ENCODE data around the gene HOXA4.

HOXA4 gene

DNA sequence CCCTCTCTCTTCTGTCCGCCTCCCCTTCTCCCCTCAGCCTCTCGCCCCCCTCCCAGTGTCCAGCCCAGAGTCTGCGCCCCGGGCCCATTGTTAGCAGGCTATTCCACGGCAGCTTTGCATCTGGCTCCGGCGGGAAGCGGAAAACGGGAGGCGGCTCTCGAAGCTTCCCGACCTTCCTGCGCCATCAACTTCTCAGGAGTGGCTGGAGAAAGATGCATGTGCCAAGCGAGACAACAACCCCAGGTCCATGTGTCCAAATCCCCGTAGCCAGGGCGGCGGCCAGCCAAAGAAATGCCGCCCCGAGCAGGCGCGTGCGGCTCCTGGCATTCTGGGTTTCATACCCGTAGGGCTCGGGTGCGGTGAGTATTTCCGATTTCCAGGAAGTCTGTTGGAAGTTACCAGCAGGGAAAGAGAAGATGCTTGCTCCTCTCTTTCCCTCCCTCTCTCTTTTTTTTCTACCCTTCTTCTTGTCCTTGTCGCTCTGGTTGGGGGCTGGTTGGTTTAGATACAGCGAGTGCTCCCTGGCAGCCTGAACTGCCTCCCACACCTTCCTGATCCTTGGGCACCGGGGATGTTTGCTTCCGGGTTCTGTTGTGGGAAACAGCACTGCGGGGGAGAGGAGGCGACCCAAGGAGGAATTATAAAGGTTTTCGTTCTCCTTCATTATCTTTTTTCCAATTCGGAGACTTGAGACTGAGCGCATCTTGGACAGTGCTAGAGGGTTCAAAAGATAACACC is 26.9 kb downstream of the HOXA4 start:
- H3K27ac ChIP-seq (ENCODE audit: low read length, poor library complexity, severe bottlenecking), result peak overlapping the region; percentile 90
- under 1% methylated on average over 27 of the region's 35 CpGs for WGBS

DNA sequence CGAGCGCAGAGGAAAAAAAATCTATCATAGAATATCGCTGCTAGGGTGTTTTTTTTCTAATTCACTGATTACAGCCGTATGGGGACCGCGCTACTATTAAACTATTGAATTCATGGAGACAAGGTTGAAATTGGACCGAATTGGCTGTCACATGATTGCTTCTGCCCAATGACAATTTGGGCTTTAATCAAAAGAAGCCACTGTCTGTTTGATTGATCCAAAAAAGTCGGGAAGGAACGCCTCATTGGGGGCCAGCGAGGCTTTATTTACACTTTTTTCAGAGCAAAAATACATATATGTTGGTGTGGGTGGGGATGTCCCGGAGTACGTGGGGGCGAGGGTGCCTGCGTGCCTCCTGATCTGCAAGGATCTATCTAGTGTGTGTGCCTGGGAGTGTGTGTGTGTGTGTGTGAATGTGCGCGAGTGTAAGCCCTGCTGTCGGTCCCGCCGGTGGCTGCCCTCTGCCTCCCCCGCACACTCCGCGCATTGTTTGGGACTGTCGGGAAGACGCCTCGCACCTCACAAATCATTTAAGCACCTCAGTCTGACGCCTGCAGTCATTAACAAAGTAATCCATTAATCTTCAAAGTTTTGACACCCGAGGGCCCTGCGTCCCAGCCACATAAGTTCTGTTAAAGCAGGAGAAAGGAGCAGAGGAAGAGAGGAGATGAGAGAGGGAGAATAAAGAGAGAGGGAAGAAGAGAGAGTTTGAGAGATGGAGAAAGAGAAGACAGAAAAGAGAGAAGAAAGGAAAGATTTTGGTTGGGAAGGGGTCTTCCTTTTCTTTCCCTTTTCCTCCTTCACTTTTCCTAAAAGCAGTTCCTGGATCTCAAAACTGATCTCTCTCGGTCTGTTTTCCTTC is 27.7 kb downstream of the HOXA4 start, which contains the start of gene HOXA2:
Gene HOXA2, minus strand, starts transcription at position 103 of the 862 bp plus-strand sequence. CDS start 183 bp downstream, outside the sequence.
- Histone ChIP-seq H3K4me3 (ENCODE audit: insufficient read depth in 1 of 2, low read depth in 1 of 2, low read length in 2 of 2) (peak within 1 kb of the TSS; percentile 64 to 69), H3K27ac (ENCODE audit: low read length, poor library complexity, severe bottlenecking) (peak within 1 kb of the TSS; percentile 92)
- peak; percentile 50 for DNase-seq

More for the DNA sequence above, 26.9 kb downstream of the HOXA4 start:
- Histone ChIP-seq H4K91ac (ENCODE audit: low read length) (peak overlapping the region; percentile 48), H3K27me3 (ENCODE audit: control insufficient read depth in 1 of 2, insufficient read depth in 1 of 2, low read length in 2 of 2) (no peaks in the 10 kb centered on the region), H2BK120ac (ENCODE audit: low read depth, low read length) (no peak overlapping the region), H3K9ac (ENCODE audit: low read length) (peak overlapping the region; percentile 96), H3K4me2 (ENCODE audit: low read length, poor library complexity, severe bottlenecking) (peak overlapping the region; percentile 92), H3K14ac (ENCODE audit: low read length in 2 of 2) (peak overlapping the region in 1 of 2 experiments; percentile 15), H4K8ac (ENCODE audit: low read length) (peak overlapping the region; percentile 29), H3K36me3 (ENCODE audit: control insufficient read depth in 1 of 2, insufficient read depth in 2 of 2, low read depth in 1 of 2, low read length in 2 of 2) (peaks cover 7 to 22% of the 10 kb centered on the region in 2 experiments), H2BK15ac (ENCODE audit: low read depth, poor library complexity, severe bottlenecking) (no peak overlapping the region), H2AK5ac (ENCODE audit: low read length, severe bottlenecking) (peak overlapping the region; percentile 53), H3K18ac (ENCODE audit: low read depth in 1 of 2, low read length in 2 of 2) (peak overlapping the region in 1 of 2 experiments; percentile 87), H3K4me1 (ENCODE audit: control insufficient read depth, insufficient read depth, low read depth, low read length) (peaks cover 22% of the 10 kb centered on the region), H3K23ac (ENCODE audit: low read length in 2 of 2) (peak overlapping the region in 1 of 2 experiments; percentile 52), H2AFZ (ENCODE audit: low read depth, low read length) (no peak overlapping the region), H2BK12ac (ENCODE audit: low read length in 2 of 2) (peak overlapping the region in 1 of 2 experiments; percentile 84), H3K9me3 (ENCODE audit: control insufficient read depth, low read length) (no peaks in the 10 kb centered on the region), H2BK5ac (ENCODE audit: low read depth, low read length, poor library complexity, severe bottlenecking) (peak overlapping the region; percentile 84), H3K79me1 (replicated peaks; ENCODE audit: low read length, poor library complexity, severe bottlenecking) (no peaks in the 10 kb centered on the region), H3K4me3 (ENCODE audit: insufficient read depth in 1 of 2, low read depth in 1 of 2, low read length in 2 of 2) (peak overlapping the region; percentile 48 to 64), H3K4ac (ENCODE audit: low read depth in 1 of 2, low read length in 2 of 2) (peak overlapping the region in 1 of 2 experiments; percentile 80)
- peak; percentile 37 for DNase-seq

DNA sequence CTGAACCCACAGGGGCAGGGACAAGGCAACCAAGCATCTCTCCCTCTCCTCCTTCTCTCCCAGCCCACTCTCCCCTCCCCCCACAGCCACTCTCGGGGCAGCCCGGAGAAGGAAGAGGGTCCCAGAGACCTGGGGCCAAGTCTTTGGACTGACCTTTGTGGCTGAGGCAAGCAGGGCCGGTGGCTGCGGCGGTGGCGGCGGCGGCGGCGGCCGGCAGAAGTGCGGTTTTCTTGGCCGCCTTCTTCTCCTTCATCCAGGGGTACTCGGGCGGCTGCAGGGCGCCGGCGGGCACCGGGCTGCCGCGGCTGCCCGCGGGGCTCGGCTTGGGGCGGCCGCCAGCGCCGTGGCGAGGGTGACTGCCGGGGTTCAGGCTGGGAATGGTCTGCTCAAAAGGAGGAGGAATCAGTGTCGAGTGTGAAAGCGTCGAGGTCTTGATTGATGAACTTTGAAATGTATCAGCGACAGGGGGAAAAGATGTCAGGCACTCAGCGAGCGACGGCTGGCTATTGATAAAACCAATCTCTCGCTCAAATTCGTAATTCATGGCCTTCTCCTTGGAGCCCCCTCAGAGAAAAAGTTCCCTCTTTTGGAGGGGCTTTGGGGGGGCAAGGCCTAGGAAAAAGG is 28.5 kb downstream of the HOXA4 start:
- Histone ChIP-seq H2BK5ac (ENCODE audit: low read depth, low read length, poor library complexity, severe bottlenecking) (peak overlapping the region; percentile 93), H2AFZ (ENCODE audit: low read depth, low read length) (no peak overlapping the region), H3K4me3 (ENCODE audit: insufficient read depth in 1 of 2, low read depth in 1 of 2, low read length in 2 of 2) (peak overlapping the region; percentile 64 to 69), H3K36me3 (ENCODE audit: control insufficient read depth in 1 of 2, insufficient read depth in 2 of 2, low read depth in 1 of 2, low read length in 2 of 2) (peaks cover 7 to 16% of the 10 kb centered on the region in 2 experiments), H2BK12ac (ENCODE audit: low read length in 2 of 2) (peak overlapping the region; percentile 23 to 42), H3K4ac (ENCODE audit: low read depth in 1 of 2, low read length in 2 of 2) (peak overlapping the region; percentile 24 to 67), H3K79me1 (replicated peaks; ENCODE audit: low read length, poor library complexity, severe bottlenecking) (no peaks in the 10 kb centered on the region), H3K4me2 (ENCODE audit: low read length, poor library complexity, severe bottlenecking) (peak overlapping the region; percentile 92), H2BK15ac (ENCODE audit: low read depth, poor library complexity, severe bottlenecking) (peak overlapping the region; percentile 97), H4K91ac (ENCODE audit: low read length) (peak overlapping the region; percentile 81), H3K27me3 (ENCODE audit: control insufficient read depth in 1 of 2, insufficient read depth in 1 of 2, low read length in 2 of 2) (no peaks in the 10 kb centered on the region), H2AK5ac (ENCODE audit: low read length, severe bottlenecking) (peak overlapping the region; percentile 55), H3K18ac (ENCODE audit: low read depth in 1 of 2, low read length in 2 of 2) (peak overlapping the region; percentile 54 to 65), H3K9ac (ENCODE audit: low read length) (peak overlapping the region; percentile 96), H3K27ac (ENCODE audit: low read length, poor library complexity, severe bottlenecking) (peak overlapping the region; percentile 92), H3K14ac (ENCODE audit: low read length in 2 of 2) (peak overlapping the region in 1 of 2 experiments; percentile 55), H3K9me3 (ENCODE audit: control insufficient read depth, low read length) (no peaks in the 10 kb centered on the region), H2BK120ac (ENCODE audit: low read depth, low read length) (peak overlapping the region; percentile 50), H3K4me1 (ENCODE audit: control insufficient read depth, insufficient read depth, low read depth, low read length) (peaks cover 15% of the 10 kb centered on the region), H3K23ac (ENCODE audit: low read length in 2 of 2) (peak overlapping the region in 1 of 2 experiments; percentile 72), H4K8ac (ENCODE audit: low read length) (peak overlapping the region; percentile 39)
- no peak for DNase-seq
- 3% methylated on average over 38 of the region's 39 CpGs for WGBS

More for the DNA sequence above, 27.7 kb downstream of the HOXA4 start, which contains the start of gene HOXA2:
- peaks cover 15% of the 10 kb centered on the region for H3K4me1 ChIP-seq (ENCODE audit: control insufficient read depth, insufficient read depth, low read depth, low read length)
- H3K9me3 ChIP-seq (ENCODE audit: control insufficient read depth, low read length), result no peaks in the 10 kb centered on the region
- H2BK15ac ChIP-seq (ENCODE audit: low read depth, poor library complexity, severe bottlenecking), result peak within 1 kb of the TSS; percentile 97
- peak within 1 kb of the TSS; percentile 23 to 84 for H2BK12ac ChIP-seq (ENCODE audit: low read length in 2 of 2)
- H4K91ac ChIP-seq (ENCODE audit: low read length), result peak within 1 kb of the TSS; percentile 81
- H2AK5ac ChIP-seq (ENCODE audit: low read length, severe bottlenecking), result peak within 1 kb of the TSS; percentile 55
- no peaks in the 10 kb centered on the region for H3K79me1 ChIP-seq (replicated peaks; ENCODE audit: low read length, poor library complexity, severe bottlenecking)
- H2BK120ac ChIP-seq (ENCODE audit: low read depth, low read length), result peak within 1 kb of the TSS; percentile 50
- no peak within 1 kb of the TSS for H2AFZ ChIP-seq (ENCODE audit: low read depth, low read length)
- peak within 1 kb of the TSS; percentile 92 for H3K4me2 ChIP-seq (ENCODE audit: low read length, poor library complexity, severe bottlenecking)
- peak within 1 kb of the TSS; percentile 93 for H2BK5ac ChIP-seq (ENCODE audit: low read depth, low read length, poor library complexity, severe bottlenecking)
- H3K4ac ChIP-seq (ENCODE audit: low read depth in 1 of 2, low read length in 2 of 2), result peak within 1 kb of the TSS; percentile 24 to 80
- peak within 1 kb of the TSS in 1 of 2 experiments; percentile 55 for H3K14ac ChIP-seq (ENCODE audit: low read length in 2 of 2)
- H3K18ac ChIP-seq (ENCODE audit: low read depth in 1 of 2, low read length in 2 of 2), result peak within 1 kb of the TSS; percentile 65 to 87
- peak within 1 kb of the TSS in 1 of 2 experiments; percentile 89 for H3K23ac ChIP-seq (ENCODE audit: low read length in 2 of 2)
- peak within 1 kb of the TSS; percentile 39 for H4K8ac ChIP-seq (ENCODE audit: low read length)
- 7% methylated on average over 15 of the region's 29 CpGs for WGBS
- H3K27me3 ChIP-seq (ENCODE audit: control insufficient read depth in 1 of 2, insufficient read depth in 1 of 2, low read length in 2 of 2), result no peaks in the 10 kb centered on the region
- peaks cover 7 to 18% of the 10 kb centered on the region in 2 experiments for H3K36me3 ChIP-seq (ENCODE audit: control insufficient read depth in 1 of 2, insufficient read depth in 2 of 2, low read depth in 1 of 2, low read length in 2 of 2)
- peak within 1 kb of the TSS; percentile 96 for H3K9ac ChIP-seq (ENCODE audit: low read length)
